NCI-H510A (cell line): ENCODE results near the gene SPIN1.

ENCODE experiments used
- DNase-seq: peaks from one replicate; lab custom pipeline; 2025; lab: John Stamatoyannopoulos, UW

SPIN1 gene

DNA sequence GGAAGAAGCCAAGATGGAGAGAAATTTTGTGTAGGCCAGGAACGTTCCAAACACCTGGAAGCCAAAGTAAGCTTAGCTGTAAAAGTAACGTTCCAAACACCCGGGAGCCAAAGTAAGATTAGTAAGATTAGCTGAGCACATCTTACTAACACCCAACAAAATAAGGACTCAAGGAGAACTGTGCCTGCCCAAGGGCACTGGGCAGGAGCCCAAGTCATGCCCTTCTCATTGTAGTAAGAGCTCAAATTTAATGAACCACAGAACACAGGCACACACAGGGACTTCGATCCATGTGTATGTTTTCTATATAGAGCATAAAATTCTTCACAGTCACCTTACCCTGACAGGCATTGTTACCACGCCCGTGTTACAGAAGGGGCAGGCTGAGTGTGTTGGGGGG lies 110.6 kb downstream of the SPIN1 start:
- DNase-seq, result no peak

- DNase-seq, result no peak
These were observed 112.8 kb downstream of the SPIN1 start for GRCh38 chr9:88501086-88501485.

- DNase-seq, result no peak
These were observed 114.3 kb downstream of the SPIN1 start for GRCh38 chr9:88502552-88503034.

- no peak for DNase-seq
These were observed 115.0 kb downstream of the SPIN1 start for GRCh38 chr9:88503081-88503844.

DNA sequence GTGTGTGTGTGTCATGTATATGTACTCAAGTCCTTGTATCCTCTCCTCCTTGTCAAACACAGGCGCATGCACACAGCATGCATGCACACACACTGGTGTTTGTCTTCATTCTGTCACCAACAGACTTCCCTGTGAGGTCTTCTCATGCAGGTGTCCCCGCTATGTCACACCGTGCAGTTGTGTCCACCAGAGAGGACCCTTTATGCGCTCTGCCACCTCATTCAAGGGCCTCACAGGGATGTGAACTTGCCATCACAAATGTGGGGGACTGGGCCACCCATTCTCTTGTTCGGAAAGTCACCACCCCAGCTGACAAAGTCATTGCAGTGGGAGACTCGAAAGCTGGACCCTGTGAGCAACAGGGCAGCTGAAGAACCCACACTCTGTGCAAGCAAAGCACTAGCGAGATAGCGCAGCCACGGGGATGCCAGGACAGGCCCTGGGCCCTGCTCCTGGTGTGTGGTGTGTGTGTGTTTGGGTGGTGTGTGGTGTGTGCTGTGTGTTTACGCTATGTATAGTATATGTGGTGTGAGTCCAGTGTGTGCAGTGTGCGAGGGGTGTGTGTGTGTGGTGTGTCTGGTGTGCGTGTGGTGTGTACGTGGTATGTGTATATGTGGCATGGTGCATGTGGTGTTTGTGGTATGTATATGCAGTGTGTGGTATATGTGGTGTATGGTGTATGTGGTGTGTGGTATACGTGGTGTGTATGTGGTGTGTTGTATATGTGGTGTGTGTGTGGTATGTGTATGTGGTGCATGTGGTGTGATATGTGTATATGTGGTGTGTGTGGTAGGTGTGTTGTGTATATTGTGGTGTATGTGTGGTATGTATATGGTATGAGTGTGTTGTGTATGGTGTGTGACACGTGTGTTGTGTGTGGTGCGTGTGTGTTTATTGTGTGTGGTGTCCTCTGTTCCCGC lies 115.9 kb downstream of the SPIN1 start:
- no peak for DNase-seq

GRCh38 chr9:88508326-88508725 lies 120.1 kb downstream of the SPIN1 start:
- DNase-seq, result no peak

GRCh38 chr9:88511906-88512305 lies 123.7 kb downstream of the SPIN1 start:
- no peak for DNase-seq

DNA sequence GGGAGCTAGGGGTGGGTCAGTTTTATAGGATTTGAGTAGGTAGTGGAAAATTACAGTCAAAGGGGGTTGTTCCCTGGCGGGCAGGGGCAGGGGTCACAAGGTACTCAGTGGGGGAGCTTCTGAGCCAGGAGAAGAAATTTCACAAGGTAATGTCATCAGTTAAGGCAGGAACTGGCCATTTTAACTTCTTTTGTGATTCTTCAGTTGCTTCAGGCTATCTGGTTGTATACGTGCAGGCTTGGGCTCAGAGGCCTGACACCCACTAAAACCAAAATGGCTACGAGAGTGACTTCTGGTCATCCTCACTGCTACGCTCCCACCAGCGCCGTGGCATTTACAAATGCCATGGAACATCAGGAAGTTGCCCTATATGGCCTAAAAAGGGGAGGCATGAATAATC lies 126.0 kb downstream of the SPIN1 start:
- no peak for DNase-seq

GRCh38 chr9:88521308-88521707 lies 133.1 kb downstream of the SPIN1 start:
- DNase-seq, result no peak

- no peak for DNase-seq
These were observed 134.1 kb downstream of the SPIN1 start for GRCh38 chr9:88522360-88522759.

GRCh38 chr9:88523056-88523455 lies 134.8 kb downstream of the SPIN1 start:
- DNase-seq, result no peak

GRCh38 chr9:88524911-88525310 lies 136.7 kb downstream of the SPIN1 start:
- no peak for DNase-seq

DNA sequence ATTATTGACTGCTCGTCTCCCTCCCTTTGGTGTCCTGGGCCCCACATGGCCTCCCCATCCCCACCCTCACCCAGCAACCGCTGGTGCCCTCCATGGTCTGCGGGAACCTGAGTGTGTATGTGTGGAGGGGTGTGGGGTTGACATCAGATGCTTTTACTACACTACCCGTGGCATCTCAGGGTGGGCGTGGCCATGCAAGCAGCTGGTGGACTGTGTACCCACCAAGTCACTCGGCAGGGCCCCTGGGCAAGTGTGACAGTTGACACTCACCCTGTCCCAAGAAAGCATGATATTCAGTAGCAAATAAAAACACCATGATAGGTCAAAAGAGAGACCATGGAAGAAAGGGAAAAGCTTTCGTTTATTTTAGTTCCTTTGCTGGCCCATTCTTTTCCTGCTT lies 139.4 kb downstream of the SPIN1 start:
- no peak for DNase-seq
